T-helper 9 cell (primary cell): ENCODE measurements around the gene GPR108.
"Not testable (repeated sequence)": the region's sequence is repeated elsewhere in the genome, so short reads cannot be mapped to it uniquely, and the experiment has no call there.

Experiments used
- DNase-seq: peaks from one replicate; pipeline ENCODE4 v3.0.0-alpha.2; 2020

The GPR108 gene

GRCh38 chr19:6760606-6761005, 23.2 kb upstream of the GPR108 start:
- no peak for DNase-seq

- no peak for DNase-seq
Measured at GRCh38 chr19:6754653-6755463, 17.5 kb upstream of the GPR108 start.

- no peak for DNase-seq
Measured at GRCh38 chr19:6754136-6754535, 16.8 kb upstream of the GPR108 start.

- peak; percentile 58 for DNase-seq
Measured at GRCh38 chr19:6753178-6754031, 16.0 kb upstream of the GPR108 start.

- DNase-seq = no peak
Measured at GRCh38 chr19:6752256-6753177, 15.1 kb upstream of the GPR108 start.

GRCh38 chr19:6751189-6751588, 13.8 kb upstream of the GPR108 start:
- DNase-seq = no peak

- no peak for DNase-seq
Measured at GRCh38 chr19:6750062-6750461, 12.7 kb upstream of the GPR108 start.

GRCh38 chr19:6748543-6748942, 11.2 kb upstream of the GPR108 start:
- not testable (repeated sequence) for DNase-seq

GRCh38 chr19:6745965-6746364, 8.6 kb upstream of the GPR108 start:
- DNase-seq = no peak

- DNase-seq = no peak
Measured at GRCh38 chr19:6744381-6745301, 7.3 kb upstream of the GPR108 start.

GRCh38 chr19:6743714-6744380, 6.5 kb upstream of the GPR108 start:
- no peak for DNase-seq

GRCh38 chr19:6743066-6743465, 5.7 kb upstream of the GPR108 start:
- no peak for DNase-seq

GRCh38 chr19:6740589-6741343, 3.4 kb upstream of the GPR108 start:
- DNase-seq = peak; percentile 16

- peak; percentile 19 for DNase-seq
Measured at GRCh38 chr19:6739883-6740588, 2.7 kb upstream of the GPR108 start.

- DNase-seq = peak; percentile 77
Measured at GRCh38 chr19:6739390-6739882, 2.1 kb upstream of the GPR108 start, which contains the start of gene TRIP10. Gene TRIP10, plus strand, starts transcription at chr19:6739680. Its CDS starts 82 bp downstream, at chr19:6739762.

- peak; percentile 17 for DNase-seq
Measured at GRCh38 chr19:6738787-6739389, 1.5 kb upstream of the GPR108 start.

GRCh38 chr19:6737873-6738786, 750 bp upstream of the GPR108 start:
- DNase-seq = peak; percentile 57

- DNase-seq = no peak
Measured at GRCh38 chr19:6736917-6737283, 480 bp downstream of the GPR108 start.
